Body of pancreas (tissue), 4 donors: ENCODE results near the gene TERC. TPM values are rescaled to one million over a fixed set of nuclear protein-coding genes. Genes with fewer than 3 reads are reported as not detected.

Source experiments
- ATAC-seq: fragments of 150-250 bp; one replicate; pipeline ENCODE4 v1.9.1; 2016
- DNase-seq, 4 donors: peaks; one replicate each; pipeline ENCODE4 v3.0.0-alpha.2; 2019
- H3K27ac ChIP-seq, 4 donors: fragments of 200-600 bp; sonication (generic); 1 replicate in 3 of 4; 2 replicates in 1 of 4; pipeline versions ENCODE4 v1.5.1 to v1.6.1; 2016 to 2019; ENCODE audit warnings: mild to moderate bottlenecking in 1 of 4, mixed read lengths in 1 of 4, moderate library complexity in 1 of 4
- H3K27me3 ChIP-seq, 2 donors: fragments of 200-600 bp; sonication (generic); one replicate each; pipeline ENCODE4 v1.6.0; 2016; ENCODE audit warnings: mild to moderate bottlenecking in 1 of 2
- H3K36me3 ChIP-seq, 2 donors: fragments of 200-600 bp; sonication (generic); replicated peaks in 1 of 2; 2 replicates each; pipeline ENCODE4 v1.5.1; 2016; ENCODE audit warnings: low read depth in 2 of 2; ENCODE audit not compliant: insufficient read depth in 1 of 2
- H3K4me1 ChIP-seq: fragments of 200-600 bp; sonication (generic); one replicate; pipeline ENCODE4 v1.6.0; 2016
- H3K4me3 ChIP-seq, 2 donors: fragments of 200-600 bp; sonication (generic); 1 replicate in 1 of 2; 2 replicates in 1 of 2; pipeline ENCODE4 v1.5.1; 2016 to 2019
- H3K9me3 ChIP-seq, 3 donors: fragments of 200-600 bp; sonication (generic); 1 replicate in 2 of 3; 2 replicates in 1 of 3; pipeline ENCODE4 v1.5.1; 2016
- CTCF ChIP-seq, 7 experiments: fragments of 450-650 bp in 4 of 7; fragments of 200-600 bp in 3 of 7; sonication (generic) in 3 of 7; IDR thresholded peaks; one replicate each; pipeline ENCODE4 v1.5.1; 2016 to 2019; ENCODE audit warnings: antibody characterized with exemption in 7 of 7
- POLR2A ChIP-seq, 3 donors: fragments of 450-650 bp; IDR thresholded peaks; one replicate each; pipeline ENCODE4 v1.6.1; 2016; ENCODE audit warnings: antibody characterized with exemption in 3 of 3, mild to moderate bottlenecking in 2 of 3
- WGBS, 2 donors: methylation state at CpG; one replicate each; pipeline ENCODE4 v1.1.5; 2017; 5-methylcytosine and 5-hydroxymethylcytosine counted together
- intact Hi-C: fragments of 100-400 bp; cut with DNase I; formaldehyde crosslinking; loops from one replicate; pipeline ENCODE4 v1.15.1; 2023
- total RNA-seq, 2 donors: library from RNA; depleted of rRNA; stranded (reverse); fragments of >200 nt; gene quantifications; one replicate each; pipeline ENCODE4 v1.1.0, GENCODE V29; 2016

The TERC gene
- total RNA-seq, 2 donors from 2014 or later, result 17.8 to 79.1 TPM

GRCh38 chr3:169772305-169772896, 7.5 kb upstream of the TERC start:
- H3K36me3 ChIP-seq, result no peaks in the 10 kb centered on the region
- WGBS, 2 donors, result 0% methylated on average over 15 of the region's 15 CpGs
- intact Hi-C loops, result no loop called here
- no peaks in the 10 kb centered on the region for H3K9me3 ChIP-seq
- H3K27me3 ChIP-seq, result no peaks in the 10 kb centered on the region
- peak; percentile 76 to 88 (median 83) for DNase-seq
- H3K4me1 ChIP-seq, result peaks cover 26% of the 10 kb centered on the region
- peak overlapping the region; percentile 97 to 100 (median 99) for H3K27ac ChIP-seq
- TF ChIP-seq POLR2A (IDR thresholded peaks at IDR 0.05) (no peak), CTCF (IDR thresholded peaks at IDR 0.05) (no peak)
- peak overlapping the region; percentile 72 to 85 for H3K4me3 ChIP-seq
- peak; percentile 66 for ATAC-seq

- Histone ChIP-seq H3K27ac (peak overlapping the region in 3 of 4 donors; percentile 97 to 100 (median 100)), H3K27me3 (no peaks in the 10 kb centered on the region), H3K36me3 (no peaks in the 10 kb centered on the region), H3K9me3 (no peaks in the 10 kb centered on the region), H3K4me3 (peak overlapping the region; percentile 62 to 72), H3K4me1 (peaks cover 26% of the 10 kb centered on the region)
- no peak for TF ChIP-seq POLR2A (IDR thresholded peaks at IDR 0.05)
- no peak for TF ChIP-seq CTCF (IDR thresholded peaks at IDR 0.05)
- intact Hi-C loops, result no loop called here
- DNase-seq (peak; percentile 64 to 77 (median 68)), ATAC-seq (peak; percentile 49)
- 1% methylated on average over 27 of the region's 27 CpGs for WGBS, 2 donors
These were observed 6.8 kb upstream of the TERC start for GRCh38 chr3:169771497-169772304.

GRCh38 chr3:169769287-169770181, 4.7 kb upstream of the TERC start, which contains the start of gene ACTRT3:
ACTRT3 (minus strand) TSS chr3:169769561; CDS start chr3:169769520, 41 bp downstream.
- intact Hi-C loops, result no loop called here
- Histone ChIP-seq H3K4me1 (peaks cover 8% of the 10 kb centered on the region), H3K27ac (peak within 1 kb of the TSS; percentile 60 to 83 (median 78)), H3K9me3 (peaks cover 0 to 6% (median 0%) of the 10 kb centered on the region in 3 donors), H3K36me3 (no peaks in the 10 kb centered on the region), H3K4me3 (peak within 1 kb of the TSS in 1 of 2 donors; percentile 1), H3K27me3 (no peaks in the 10 kb centered on the region)
- TF ChIP-seq CTCF (IDR thresholded peaks at IDR 0.05), result no peak
- peak in 2 of 3 donors; percentile 57 to 73 for TF ChIP-seq POLR2A (IDR thresholded peaks at IDR 0.05)
- 2 to 3% methylated on average over 18 to 46 of the region's 51 CpGs for WGBS, 2 donors
- ATAC-seq (peak; percentile 6), DNase-seq (peak; percentile 59 to 65 (median 60))

- peaks cover 8% of the 10 kb centered on the region for H3K4me1 ChIP-seq
- H3K27ac ChIP-seq, result peak overlapping the region; percentile 71 to 93 (median 83)
- WGBS, 2 donors, result 2 to 8% methylated on average over 31 to 46 of the region's 46 CpGs
- TF ChIP-seq POLR2A (IDR thresholded peaks at IDR 0.05) (no peak), CTCF (IDR thresholded peaks at IDR 0.05) (no peak)
- H3K9me3 ChIP-seq, result peaks cover 0 to 6% (median 0%) of the 10 kb centered on the region in 3 donors
- no peaks in the 10 kb centered on the region for H3K36me3 ChIP-seq
- DNase-seq (peak; percentile 51 to 64 (median 55)), ATAC-seq (peak; percentile 35)
- intact Hi-C loops, result no loop called here
- peak overlapping the region; percentile 50 to 60 for H3K4me3 ChIP-seq
- no peaks in the 10 kb centered on the region for H3K27me3 ChIP-seq
These were observed 463 bp downstream of the TERC start for GRCh38 chr3:169764312-169764881.
